ENCODE data around the gene ZBTB8A.

- TF ChIP-seq, protein P1, sequence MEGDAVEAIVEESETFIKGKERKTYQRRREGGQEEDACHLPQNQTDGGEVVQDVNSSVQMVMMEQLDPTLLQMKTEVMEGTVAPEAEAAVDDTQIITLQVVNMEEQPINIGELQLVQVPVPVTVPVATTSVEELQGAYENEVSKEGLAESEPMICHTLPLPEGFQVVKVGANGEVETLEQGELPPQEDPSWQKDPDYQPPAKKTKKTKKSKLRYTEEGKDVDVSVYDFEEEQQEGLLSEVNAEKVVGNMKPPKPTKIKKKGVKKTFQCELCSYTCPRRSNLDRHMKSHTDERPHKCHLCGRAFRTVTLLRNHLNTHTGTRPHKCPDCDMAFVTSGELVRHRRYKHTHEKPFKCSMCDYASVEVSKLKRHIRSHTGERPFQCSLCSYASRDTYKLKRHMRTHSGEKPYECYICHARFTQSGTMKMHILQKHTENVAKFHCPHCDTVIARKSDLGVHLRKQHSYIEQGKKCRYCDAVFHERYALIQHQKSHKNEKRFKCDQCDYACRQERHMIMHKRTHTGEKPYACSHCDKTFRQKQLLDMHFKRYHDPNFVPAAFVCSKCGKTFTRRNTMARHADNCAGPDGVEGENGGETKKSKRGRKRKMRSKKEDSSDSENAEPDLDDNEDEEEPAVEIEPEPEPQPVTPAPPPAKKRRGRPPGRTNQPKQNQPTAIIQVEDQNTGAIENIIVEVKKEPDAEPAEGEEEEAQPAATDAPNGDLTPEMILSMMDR (conservative IDR thresholded peaks at IDR 0.05), result no peak
- no peak for TF ChIP-seq ZFX (IDR thresholded peaks at IDR 0.05)
Observed at GRCh38 chr1:32613472-32613871, 74.2 kb downstream of the ZBTB8A start.

Data from C4-2B (cell line).